Smooth muscle cell (in vitro differentiated cells): ENCODE results near the gene IL6ST. TPM values are rescaled to one million over a fixed set of nuclear protein-coding genes. Genes with fewer than 3 reads are reported as not detected.
"Not testable (repeated sequence)": the region's sequence is repeated elsewhere in the genome, so short reads cannot be mapped to it uniquely, and the experiment has no call there.

Experiments used
- DNase-seq: peaks from one replicate; lab custom pipeline; 2025; ENCODE audit not compliant: unreplicated experiment; lab: John Stamatoyannopoulos, UW
- H2AFZ ChIP-seq: fragments of 200-600 bp; sonication (generic); 2 replicates; pipeline ENCODE4 v1.6.0; 2016; ENCODE audit warnings: antibody characterized with exemption, low read depth, mild to moderate bottlenecking
- H3F3A ChIP-seq: fragments of 200-600 bp; sonication (generic); 2 replicates; pipeline ENCODE4 v1.6.0; 2017; ENCODE audit warnings: antibody characterized with exemption, low read depth
- H3K27ac ChIP-seq: fragments of 200-600 bp; sonication (generic); 2 replicates; pipeline ENCODE4 v1.5.1; 2016; ENCODE audit warnings: low read depth, mild to moderate bottlenecking
- H3K27me3 ChIP-seq: fragments of 200-600 bp; sonication (generic); 2 replicates; pipeline ENCODE4 v1.6.1; 2016; ENCODE audit warnings: low read depth, mild to moderate bottlenecking
- H3K36me3 ChIP-seq: fragments of 200-600 bp; sonication (generic); 2 replicates; pipeline ENCODE4 v1.5.1; 2016; ENCODE audit warnings: low read depth
- H3K4me1 ChIP-seq: fragments of 200-600 bp; sonication (generic); 2 replicates; pipeline ENCODE4 v1.5.1; 2016; ENCODE audit warnings: low read depth
- H3K4me2 ChIP-seq: fragments of 200-600 bp; sonication (generic); 2 replicates; pipeline ENCODE4 v1.6.0; 2016; ENCODE audit warnings: mild to moderate bottlenecking
- H3K4me3 ChIP-seq: fragments of 200-600 bp; sonication (generic); 2 replicates; pipeline ENCODE4 v1.5.1; 2016; ENCODE audit warnings: mild to moderate bottlenecking
- H3K79me2 ChIP-seq: fragments of 200-600 bp; sonication (generic); 2 replicates; pipeline ENCODE4 v1.6.0; 2016; ENCODE audit warnings: low read depth, mild to moderate bottlenecking
- H3K9ac ChIP-seq: fragments of 200-600 bp; sonication (generic); 2 replicates; pipeline ENCODE4 v1.6.0; 2016; ENCODE audit warnings: low read depth
- H3K9me3 ChIP-seq: fragments of 200-600 bp; sonication (generic); replicated peaks from 2 replicates; pipeline ENCODE4 v1.5.1; 2016; ENCODE audit warnings: low read depth
- H4K20me1 ChIP-seq: fragments of 200-600 bp; sonication (generic); 2 replicates; pipeline ENCODE4 v1.6.0; 2016; ENCODE audit warnings: low read depth
- WGBS: methylation state at CpG from one replicate; pipeline ENCODE4 v1.1.7; 2016; ENCODE audit warnings: low lambda C conversion rate; 5-methylcytosine and 5-hydroxymethylcytosine counted together
- polyA plus RNA-seq: library from polyadenylated mRNA; unstranded; fragments of >200 nt; fragmentation: Nextera tagmentation; extraction: Ambion mirVana; gene quantifications from 2 replicates; pipeline ENCODE4 v1.2.1, GENCODE V29; 2016
- total RNA-seq: library from RNA; depleted of rRNA; stranded (reverse); fragments of >200 nt; gene quantifications from 2 replicates; pipeline ENCODE4 v1.2.3, GENCODE V29; 2014
- TF ChIP-seq, protein P1 (sequence below): fragments of 200-600 bp; sonication (generic); IDR thresholded peaks from 2 replicates; pipeline ENCODE4 v1.5.1; 2017; ENCODE audit warnings: borderline replicate concordance, mild to moderate bottlenecking, antibody characterized with exemption; ENCODE audit not compliant: insufficient read depth, poor library complexity, severe bottlenecking

Gene IL6ST
- total and polyA plus RNA-seq, 2 experiments from 2014 or later, result 555 to 1,401 TPM

DNA sequence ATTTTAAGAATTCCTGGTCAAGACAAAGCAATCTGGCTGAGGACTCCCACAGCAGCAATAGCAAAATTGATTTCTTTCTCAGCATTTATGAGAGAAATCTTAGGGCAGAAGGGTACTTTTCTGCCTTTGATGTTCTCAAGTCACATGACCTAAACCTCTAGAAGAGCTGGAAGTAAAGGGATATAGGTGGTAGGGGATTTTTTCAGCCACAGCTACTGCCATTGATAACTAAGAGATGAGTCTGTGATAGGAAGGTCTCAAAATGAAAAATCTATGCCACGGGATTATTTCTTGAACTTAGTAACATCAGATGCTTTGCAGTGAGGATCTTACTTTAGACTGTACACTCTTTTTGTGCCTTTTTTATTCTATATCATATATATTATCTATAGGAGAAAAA is 35.6 kb downstream of the IL6ST start:
- Histone ChIP-seq H3F3A (peaks cover 24% of the 10 kb centered on the region), H3K36me3 (peaks cover 56% of the 10 kb centered on the region)
- WGBS, result 100% methylated on average over 1 of the region's 1 CpG

DNA sequence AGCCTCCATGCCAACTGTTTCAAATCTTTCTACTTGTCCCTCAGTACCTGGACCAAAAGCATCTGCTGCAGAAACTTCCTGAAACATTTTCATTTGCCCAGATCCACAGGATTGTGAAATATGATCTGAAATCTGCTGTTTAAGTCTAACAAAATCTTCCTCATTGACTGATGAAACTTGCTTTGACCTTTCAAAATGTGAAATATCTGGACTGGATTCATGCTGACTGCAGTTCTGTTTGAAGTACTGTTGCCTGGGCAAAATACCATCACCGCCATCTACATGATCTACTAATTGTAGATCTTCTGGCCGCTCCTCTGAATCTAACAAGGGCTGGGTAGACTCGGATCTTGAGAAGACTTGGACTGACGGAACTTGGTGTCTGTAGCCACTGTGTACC is 53.6 kb downstream of the IL6ST start:
- H3K27ac ChIP-seq, result peak overlapping the region; percentile 34

More for the DNA sequence above, 35.6 kb downstream of the IL6ST start:
- DNase-seq, result no peak
- Histone ChIP-seq H3K9ac (no peak overlapping the region), H4K20me1 (peaks cover 88% of the 10 kb centered on the region), H3K27ac (peak overlapping the region; percentile 17), H3K9me3 (peaks cover 3% of the 10 kb centered on the region), H3K79me2 (peaks cover 84% of the 10 kb centered on the region), H3K4me3 (no peak overlapping the region), H3K27me3 (no peaks in the 10 kb centered on the region), H3K4me2 (no peak overlapping the region), H3K4me1 (no peaks in the 10 kb centered on the region), H2AFZ (no peak overlapping the region)
- TF ChIP-seq, protein P1, sequence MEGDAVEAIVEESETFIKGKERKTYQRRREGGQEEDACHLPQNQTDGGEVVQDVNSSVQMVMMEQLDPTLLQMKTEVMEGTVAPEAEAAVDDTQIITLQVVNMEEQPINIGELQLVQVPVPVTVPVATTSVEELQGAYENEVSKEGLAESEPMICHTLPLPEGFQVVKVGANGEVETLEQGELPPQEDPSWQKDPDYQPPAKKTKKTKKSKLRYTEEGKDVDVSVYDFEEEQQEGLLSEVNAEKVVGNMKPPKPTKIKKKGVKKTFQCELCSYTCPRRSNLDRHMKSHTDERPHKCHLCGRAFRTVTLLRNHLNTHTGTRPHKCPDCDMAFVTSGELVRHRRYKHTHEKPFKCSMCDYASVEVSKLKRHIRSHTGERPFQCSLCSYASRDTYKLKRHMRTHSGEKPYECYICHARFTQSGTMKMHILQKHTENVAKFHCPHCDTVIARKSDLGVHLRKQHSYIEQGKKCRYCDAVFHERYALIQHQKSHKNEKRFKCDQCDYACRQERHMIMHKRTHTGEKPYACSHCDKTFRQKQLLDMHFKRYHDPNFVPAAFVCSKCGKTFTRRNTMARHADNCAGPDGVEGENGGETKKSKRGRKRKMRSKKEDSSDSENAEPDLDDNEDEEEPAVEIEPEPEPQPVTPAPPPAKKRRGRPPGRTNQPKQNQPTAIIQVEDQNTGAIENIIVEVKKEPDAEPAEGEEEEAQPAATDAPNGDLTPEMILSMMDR, result no peak

DNA sequence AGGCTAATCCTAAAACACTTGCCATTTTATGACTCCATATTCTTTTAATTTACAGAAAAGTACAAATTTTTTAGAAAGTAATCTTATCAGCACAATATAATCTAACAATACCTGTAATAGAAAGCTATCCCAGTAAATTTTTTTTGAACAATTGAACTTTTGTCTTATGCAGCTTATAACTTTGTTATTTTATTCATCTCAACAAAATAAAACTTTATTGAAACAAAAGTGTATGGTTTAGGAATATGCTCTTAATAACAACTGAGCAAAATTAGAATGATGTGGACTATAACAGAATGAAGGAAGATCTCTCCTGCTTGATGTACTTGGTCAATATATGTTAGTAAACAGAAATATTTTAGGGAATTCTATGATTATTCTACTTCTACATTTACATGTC is 57.2 kb downstream of the IL6ST start:
- H3K4me3 ChIP-seq, H3K79me2 ChIP-seq, H2AFZ ChIP-seq, H3K9me3 ChIP-seq, DNase-seq, H3K9ac ChIP-seq, H3K4me2 ChIP-seq, H3K4me1 ChIP-seq, H3K27me3 ChIP-seq: not testable (repeated sequence)
- H4K20me1 ChIP-seq, result peaks cover 40% of the 10 kb centered on the region
- H3F3A ChIP-seq, result peaks cover 64% of the 10 kb centered on the region
- H3K36me3 ChIP-seq, result peaks cover 33% of the 10 kb centered on the region
- H3K27ac ChIP-seq, result peak overlapping the region; percentile 41

More for the DNA sequence above, 53.6 kb downstream of the IL6ST start:
- H3K9me3 ChIP-seq, H3K4me1 ChIP-seq, H3K4me3 ChIP-seq, H3K9ac ChIP-seq, H2AFZ ChIP-seq, H3K4me2 ChIP-seq, H3K27me3 ChIP-seq, DNase-seq: not testable (repeated sequence)
- Histone ChIP-seq H4K20me1 (peaks cover 72% of the 10 kb centered on the region), H3K36me3 (peaks cover 43% of the 10 kb centered on the region), H3F3A (peaks cover 49% of the 10 kb centered on the region), H3K79me2 (peaks cover 18% of the 10 kb centered on the region)
- 94% methylated on average over 4 of the region's 4 CpGs for WGBS

DNA sequence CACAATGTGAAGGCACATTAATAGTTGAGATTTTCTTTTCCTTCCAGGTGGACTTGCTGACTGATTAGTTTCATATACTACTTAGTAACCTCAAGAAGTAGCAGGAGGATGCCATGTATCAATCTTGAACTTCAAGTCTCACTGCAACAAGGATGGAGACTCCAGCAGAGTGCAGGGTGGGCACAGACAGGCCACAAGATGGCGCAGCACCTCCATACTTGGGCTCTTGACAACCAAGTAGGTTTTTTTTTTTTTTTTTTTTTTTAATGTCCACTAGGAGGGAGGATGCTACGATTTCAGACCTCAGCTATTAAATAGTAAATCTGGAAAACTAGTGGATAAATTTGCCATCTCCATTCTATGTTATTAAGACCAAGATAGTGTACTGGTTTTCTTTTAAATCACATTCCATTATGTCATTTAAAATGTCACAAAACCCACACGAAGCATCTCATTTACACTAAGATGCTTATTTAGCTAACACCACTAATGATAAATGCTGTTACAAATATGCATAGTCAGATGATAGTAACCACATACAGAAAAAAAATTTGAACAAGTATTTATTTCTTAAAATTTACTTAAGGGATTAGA is 58.6 kb downstream of the IL6ST start:
- no peaks in the 10 kb centered on the region for H3K4me1 ChIP-seq
- H3K36me3 ChIP-seq, result peaks cover 20% of the 10 kb centered on the region
- peaks cover 7% of the 10 kb centered on the region for H3K79me2 ChIP-seq
- 21% methylated on average over 3 of the region's 3 CpGs for WGBS
- no peak overlapping the region for H3K9ac ChIP-seq
- no peaks in the 10 kb centered on the region for H3K9me3 ChIP-seq
- H3K27me3 ChIP-seq, result no peaks in the 10 kb centered on the region
- no peak overlapping the region for H3K4me3 ChIP-seq
- H3K4me2 ChIP-seq, result no peak overlapping the region
- peak overlapping the region; percentile 41 for H3K27ac ChIP-seq
- H2AFZ ChIP-seq, result no peak overlapping the region
- peaks cover 28% of the 10 kb centered on the region for H4K20me1 ChIP-seq
- H3F3A ChIP-seq, result peaks cover 57% of the 10 kb centered on the region
- TF ChIP-seq, protein P1, result peak; percentile 83
- peak; percentile 10 for DNase-seq
